SJSA1 (cell line): ENCODE results near the gene PDE4A. TPM values are rescaled to one million over a fixed set of nuclear protein-coding genes. Genes with fewer than 3 reads are reported as not detected.
A peak's percentile ranks its signal among the peaks of the same experiment; 100 is the strongest.

Experiments
- DNase-seq, 2 experiments: peaks; one replicate each; pipeline ENCODE4 v3.0.0-alpha.2; 2015 to 2020; ENCODE audit warnings: low spot score in 2 of 2, low read depth in 1 of 2
- H3K27ac ChIP-seq: fragments of 250-450 bp; sonication (Bioruptor Pico); 2 replicates; pipeline ENCODE4 v1.5.1; 2020; ENCODE audit warnings: mild to moderate bottlenecking, moderate library complexity
- H3K27me3 ChIP-seq: fragments of 250-450 bp; sonication (Bioruptor Pico); replicated peaks from 2 replicates; pipeline ENCODE4 v1.5.1; 2020; ENCODE audit warnings: mild to moderate bottlenecking, moderate library complexity
- H3K36me3 ChIP-seq: fragments of 250-450 bp; sonication (Bioruptor Pico); 2 replicates; pipeline ENCODE4 v1.5.1; 2020; ENCODE audit warnings: mild to moderate bottlenecking
- H3K4me1 ChIP-seq: fragments of 250-450 bp; sonication (Bioruptor Pico); replicated peaks from 2 replicates; pipeline ENCODE4 v1.6.1; 2021; ENCODE audit warnings: mild to moderate bottlenecking
- H3K4me3 ChIP-seq: fragments of 250-450 bp; sonication (Bioruptor Pico); 2 replicates; pipeline ENCODE4 v1.5.1; 2020; ENCODE audit warnings: mild to moderate bottlenecking
- H3K9me3 ChIP-seq: fragments of 250-450 bp; sonication (Bioruptor Pico); replicated peaks from 2 replicates; pipeline ENCODE4 v1.5.1; 2020; ENCODE audit warnings: mild to moderate bottlenecking
- total RNA-seq: library from RNA; depleted of rRNA; stranded (reverse); fragments of >200 nt; shearing (Covaris generic); gene quantifications from 2 replicates; pipeline ENCODE4 v1.2.3, GENCODE V29; 2014

The PDE4A gene
- total RNA-seq, 1 experiment from 2014 or later = 11.5 TPM

- peak overlapping the region; percentile 90 for H3K27ac ChIP-seq
- H3K9me3 ChIP-seq = no peaks in the 10 kb centered on the region; the same call in 1 of the 2 replicates
- H3K27me3 ChIP-seq = no peaks in the 10 kb centered on the region
- H3K4me3 ChIP-seq = peak overlapping the region; percentile 41
- peaks cover 75% of the 10 kb centered on the region for H3K4me1 ChIP-seq
- H3K36me3 ChIP-seq = peaks cover 18% of the 10 kb centered on the region
- peak; percentile 97 to 99 for DNase-seq
Measured at GRCh38 chr19:10424011-10424637, 3.8 kb downstream of the PDE4A start.

- no peaks in the 10 kb centered on the region for H3K9me3 ChIP-seq
- peaks cover 31% of the 10 kb centered on the region for H3K36me3 ChIP-seq
- H3K27ac ChIP-seq = no peak overlapping the region
- no peak for DNase-seq
- no peak overlapping the region for H3K4me3 ChIP-seq
- peaks cover 72% of the 10 kb centered on the region for H3K4me1 ChIP-seq
- no peaks in the 10 kb centered on the region for H3K27me3 ChIP-seq
Measured at GRCh38 chr19:10427169-10427568, 6.8 kb downstream of the PDE4A start.

GRCh38 chr19:10428996-10429381, 8.7 kb downstream of the PDE4A start:
- DNase-seq = no peak
- Histone ChIP-seq H3K27ac (no peak overlapping the region), H3K9me3 (no peaks in the 10 kb centered on the region), H3K4me1 (peaks cover 77% of the 10 kb centered on the region), H3K27me3 (no peaks in the 10 kb centered on the region), H3K4me3 (no peak overlapping the region), H3K36me3 (peaks cover 48% of the 10 kb centered on the region)

GRCh38 chr19:10430505-10431253, 10.3 kb downstream of the PDE4A start:
- peak overlapping the region; percentile 20; the same call in 1 of the 2 replicates for H3K27ac ChIP-seq

GRCh38 chr19:10431254-10431942, 11.1 kb downstream of the PDE4A start:
- H3K9me3 ChIP-seq = no peaks in the 10 kb centered on the region
- DNase-seq = no peak
- peaks cover 54% of the 10 kb centered on the region for H3K4me1 ChIP-seq
- H3K36me3 ChIP-seq = peaks cover 58% of the 10 kb centered on the region
- peak overlapping the region; percentile 48 for H3K27ac ChIP-seq
- H3K4me3 ChIP-seq = peak overlapping the region; percentile 44
- H3K27me3 ChIP-seq = no peaks in the 10 kb centered on the region

More at GRCh38 chr19:10430505-10431253, 10.3 kb downstream of the PDE4A start:
- Histone ChIP-seq H3K4me3 (peak overlapping the region; percentile 44), H3K9me3 (no peaks in the 10 kb centered on the region), H3K36me3 (peaks cover 51% of the 10 kb centered on the region), H3K27me3 (no peaks in the 10 kb centered on the region), H3K4me1 (peaks cover 62% of the 10 kb centered on the region)
- no peak for DNase-seq

GRCh38 chr19:10431943-10432735, 11.8 kb downstream of the PDE4A start:
- H3K4me1 ChIP-seq = peaks cover 47% of the 10 kb centered on the region
- DNase-seq = peak in 1 of 2 experiments; percentile 70
- peak overlapping the region; percentile 48 for H3K27ac ChIP-seq
- H3K27me3 ChIP-seq = no peaks in the 10 kb centered on the region
- peak overlapping the region; percentile 44 for H3K4me3 ChIP-seq
- no peaks in the 10 kb centered on the region for H3K9me3 ChIP-seq
- H3K36me3 ChIP-seq = peaks cover 60% of the 10 kb centered on the region

GRCh38 chr19:10432736-10433130, 12.4 kb downstream of the PDE4A start:
- DNase-seq = no peak
- peaks cover 43% of the 10 kb centered on the region for H3K4me1 ChIP-seq
- H3K9me3 ChIP-seq = no peaks in the 10 kb centered on the region
- peak overlapping the region; percentile 48; the same call in 1 of the 2 replicates for H3K27ac ChIP-seq
- peak overlapping the region; percentile 44; the same call in 1 of the 2 replicates for H3K4me3 ChIP-seq
- peaks cover 59% of the 10 kb centered on the region for H3K36me3 ChIP-seq
- no peaks in the 10 kb centered on the region for H3K27me3 ChIP-seq

- DNase-seq = no peak
- no peak overlapping the region for H3K4me3 ChIP-seq
- H3K9me3 ChIP-seq = no peaks in the 10 kb centered on the region
- H3K36me3 ChIP-seq = peaks cover 60% of the 10 kb centered on the region
- H3K27ac ChIP-seq = no peak overlapping the region
- peaks cover 44% of the 10 kb centered on the region for H3K4me1 ChIP-seq
- H3K27me3 ChIP-seq = no peaks in the 10 kb centered on the region
Measured at GRCh38 chr19:10433131-10433536, 12.8 kb downstream of the PDE4A start.

- H3K4me3 ChIP-seq = no peak overlapping the region
- DNase-seq = no peak
- peaks cover 11% of the 10 kb centered on the region; the same call in 1 of the 2 replicates for H3K4me1 ChIP-seq
Measured at GRCh38 chr19:10439588-10439987, 19.2 kb downstream of the PDE4A start.

GRCh38 chr19:10442698-10443097, 22.4 kb downstream of the PDE4A start:
- Histone ChIP-seq H3K4me1 (peaks cover 11% of the 10 kb centered on the region; the same call in 1 of the 2 replicates), H3K4me3 (no peak overlapping the region), H3K36me3 (peaks cover 40% of the 10 kb centered on the region), H3K27ac (no peak overlapping the region), H3K27me3 (no peaks in the 10 kb centered on the region), H3K9me3 (no peaks in the 10 kb centered on the region)
- no peak for DNase-seq

More at GRCh38 chr19:10439588-10439987, 19.2 kb downstream of the PDE4A start:
- Histone ChIP-seq H3K27ac (no peak overlapping the region), H3K9me3 (no peaks in the 10 kb centered on the region), H3K27me3 (no peaks in the 10 kb centered on the region), H3K36me3 (peaks cover 36% of the 10 kb centered on the region)

GRCh38 chr19:10449037-10449436, 28.7 kb downstream of the PDE4A start:
- DNase-seq = no peak
- Histone ChIP-seq H3K4me1 (peaks cover 31% of the 10 kb centered on the region), H3K4me3 (no peak overlapping the region), H3K9me3 (no peaks in the 10 kb centered on the region), H3K27ac (no peak overlapping the region), H3K36me3 (peaks cover 63% of the 10 kb centered on the region), H3K27me3 (no peaks in the 10 kb centered on the region)

- peaks cover 69% of the 10 kb centered on the region for H3K36me3 ChIP-seq
- H3K9me3 ChIP-seq = no peaks in the 10 kb centered on the region
Measured at GRCh38 chr19:10450191-10450852, 30.0 kb downstream of the PDE4A start.

More at GRCh38 chr19:10450191-10450852, 30.0 kb downstream of the PDE4A start:
- Histone ChIP-seq H3K27me3 (no peaks in the 10 kb centered on the region), H3K4me3 (no peak overlapping the region), H3K27ac (no peak overlapping the region), H3K4me1 (peaks cover 44% of the 10 kb centered on the region)
- DNase-seq = no peak
